ENCODE data around the gene SUN2.
"Not testable (repeated sequence)": the region's sequence is repeated elsewhere in the genome, so short reads cannot be mapped to it uniquely, and the experiment has no call there.

SUN2 gene, protein sequence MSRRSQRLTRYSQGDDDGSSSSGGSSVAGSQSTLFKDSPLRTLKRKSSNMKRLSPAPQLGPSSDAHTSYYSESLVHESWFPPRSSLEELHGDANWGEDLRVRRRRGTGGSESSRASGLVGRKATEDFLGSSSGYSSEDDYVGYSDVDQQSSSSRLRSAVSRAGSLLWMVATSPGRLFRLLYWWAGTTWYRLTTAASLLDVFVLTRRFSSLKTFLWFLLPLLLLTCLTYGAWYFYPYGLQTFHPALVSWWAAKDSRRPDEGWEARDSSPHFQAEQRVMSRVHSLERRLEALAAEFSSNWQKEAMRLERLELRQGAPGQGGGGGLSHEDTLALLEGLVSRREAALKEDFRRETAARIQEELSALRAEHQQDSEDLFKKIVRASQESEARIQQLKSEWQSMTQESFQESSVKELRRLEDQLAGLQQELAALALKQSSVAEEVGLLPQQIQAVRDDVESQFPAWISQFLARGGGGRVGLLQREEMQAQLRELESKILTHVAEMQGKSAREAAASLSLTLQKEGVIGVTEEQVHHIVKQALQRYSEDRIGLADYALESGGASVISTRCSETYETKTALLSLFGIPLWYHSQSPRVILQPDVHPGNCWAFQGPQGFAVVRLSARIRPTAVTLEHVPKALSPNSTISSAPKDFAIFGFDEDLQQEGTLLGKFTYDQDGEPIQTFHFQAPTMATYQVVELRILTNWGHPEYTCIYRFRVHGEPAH

DNA sequence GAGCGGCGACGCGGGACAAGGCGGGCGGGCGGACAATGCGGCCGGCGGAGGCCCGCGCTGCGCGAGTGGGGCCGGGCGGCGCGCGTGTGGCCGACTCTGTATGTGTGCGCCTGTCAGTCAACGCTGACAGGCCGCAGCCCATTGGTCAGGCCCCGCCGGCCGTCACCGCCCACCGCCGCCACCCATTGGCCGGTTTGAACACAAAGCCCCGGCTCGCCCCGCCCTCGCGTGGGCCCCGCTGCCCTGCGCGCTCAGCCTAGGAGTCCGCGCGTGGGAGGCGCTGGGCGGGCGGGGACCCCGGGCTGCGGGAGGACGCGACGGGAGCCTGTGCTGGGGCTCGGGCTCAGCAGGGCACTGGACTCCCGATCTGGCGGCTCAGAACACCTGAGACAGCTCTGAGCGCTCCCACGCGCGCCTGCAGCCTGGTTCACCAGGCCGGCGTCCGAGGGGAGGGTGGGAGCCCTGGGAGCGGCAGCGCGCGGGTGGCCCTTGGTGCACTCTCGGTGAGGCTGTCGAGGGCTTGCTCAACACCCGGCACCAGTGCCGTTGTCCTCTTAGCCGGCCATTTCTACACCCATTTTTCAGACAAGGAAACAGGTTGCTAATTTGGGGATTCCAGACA is at the start of gene SUN2:
Gene SUN2 (minus strand): TSS at position 88 of the 622 bp plus-strand sequence. CDS start 3,370 bp downstream, outside the sequence.
- peak; percentile 89 for DNase-seq (ENCODE audit: low read depth)

DNA sequence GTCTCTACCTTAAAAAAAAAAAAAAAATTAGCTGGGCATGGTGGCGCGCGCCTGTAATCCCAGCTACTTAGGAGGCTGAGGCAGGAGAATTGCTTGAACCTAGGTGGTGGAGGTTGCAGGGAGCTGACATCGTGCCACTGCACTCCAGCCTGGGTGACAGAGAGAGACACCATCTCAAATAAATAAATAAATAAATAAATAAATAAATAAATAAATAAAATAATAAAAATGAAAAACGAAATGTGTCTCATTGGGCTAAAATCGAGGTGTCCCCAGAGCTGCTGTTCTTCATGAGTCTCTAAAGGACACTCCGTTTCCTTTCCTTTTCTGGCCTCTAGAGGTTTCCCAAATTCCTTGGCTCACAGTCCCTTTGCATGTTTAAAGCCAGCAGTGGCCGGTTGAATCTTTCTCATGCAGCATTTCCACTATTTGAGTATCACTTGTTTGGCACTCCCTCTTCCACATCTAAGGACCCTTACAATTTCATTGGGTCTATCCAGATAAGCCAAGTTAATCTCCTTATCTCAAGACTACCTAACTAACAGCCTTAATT is 49.3 kb upstream of the SUN2 start:
- DNase-seq (ENCODE audit: low read depth) = not testable (repeated sequence)

DNA sequence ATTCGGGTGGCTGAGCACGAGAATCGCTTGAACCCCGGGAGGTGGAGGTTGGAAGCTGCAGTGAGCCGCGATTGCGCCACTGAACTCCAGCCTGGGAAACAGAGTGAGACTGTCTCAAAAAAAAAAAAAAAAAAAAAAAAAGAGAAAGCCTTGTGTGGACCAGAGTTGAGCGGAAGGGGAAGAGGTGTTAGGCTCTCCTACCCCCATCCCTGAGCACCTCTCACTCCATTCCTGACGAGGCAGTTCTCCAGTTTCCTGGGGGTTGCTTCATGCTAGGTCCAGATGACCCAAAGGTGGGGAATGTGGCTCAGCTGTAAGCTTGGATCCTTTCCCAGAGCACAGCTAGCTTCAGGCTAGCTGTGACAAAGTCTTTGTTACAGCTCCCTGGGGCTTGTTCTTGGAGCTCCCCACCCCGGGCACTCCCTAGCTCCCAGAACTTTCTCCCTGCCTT is 46.9 kb upstream of the SUN2 start:
- DNase-seq (ENCODE audit: low read depth) = no peak

DNA sequence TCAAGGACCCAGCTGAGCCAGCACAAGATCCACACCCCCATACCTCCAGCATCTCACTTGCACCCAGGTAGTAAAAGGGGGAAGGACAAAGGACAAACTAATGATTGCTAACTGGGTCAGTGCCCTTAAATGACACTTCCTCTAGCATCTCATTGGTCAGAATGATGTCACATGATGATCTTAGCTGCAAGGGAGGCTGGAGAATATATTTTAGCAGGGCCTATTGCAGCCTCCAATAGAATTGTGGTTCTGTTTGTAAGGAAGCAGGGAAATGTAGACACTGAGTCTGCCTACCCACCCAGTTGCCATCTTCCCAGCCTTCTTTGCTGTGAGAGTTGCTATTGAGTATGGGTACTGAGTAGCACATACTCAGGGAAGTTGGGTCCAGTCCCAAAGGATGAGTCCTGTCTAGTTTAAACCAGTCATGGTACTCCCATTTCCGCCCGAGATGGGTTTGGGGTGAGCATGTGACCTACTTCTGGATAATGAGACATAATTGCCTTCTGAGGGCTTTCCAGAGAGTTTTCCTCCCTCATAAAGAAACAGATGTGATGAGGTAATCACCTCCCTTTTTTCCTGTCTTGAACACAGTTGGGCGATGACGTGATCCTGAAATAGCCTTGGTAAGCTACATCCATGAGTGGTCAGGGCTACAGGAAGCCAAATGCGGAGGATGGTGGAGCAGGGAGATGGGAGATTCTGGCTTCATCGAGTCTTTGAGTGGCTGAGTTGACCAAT is 43.6 kb upstream of the SUN2 start:
- no peak for DNase-seq (ENCODE audit: low read depth)

DNA sequence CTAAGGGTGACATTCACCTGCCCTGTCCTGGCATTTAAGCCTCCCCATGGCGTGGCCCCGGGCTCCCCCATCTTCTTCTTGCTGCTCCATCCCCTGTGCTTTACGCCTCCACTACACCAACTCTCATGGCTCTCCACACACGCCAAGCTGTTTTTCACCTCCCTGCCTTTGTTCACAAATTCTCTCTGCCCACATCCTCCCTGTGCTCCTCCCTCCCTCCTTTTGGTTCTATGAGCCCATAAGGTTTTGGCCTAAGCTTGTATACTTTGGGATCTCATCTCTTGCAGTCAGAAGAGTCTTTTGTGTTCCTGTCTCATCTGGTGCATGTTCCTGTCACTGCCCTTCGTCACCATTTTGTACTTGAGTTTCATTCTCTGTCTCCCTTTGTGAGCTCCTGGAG is 42.7 kb upstream of the SUN2 start:
- no peak for DNase-seq (ENCODE audit: low read depth)

DNA sequence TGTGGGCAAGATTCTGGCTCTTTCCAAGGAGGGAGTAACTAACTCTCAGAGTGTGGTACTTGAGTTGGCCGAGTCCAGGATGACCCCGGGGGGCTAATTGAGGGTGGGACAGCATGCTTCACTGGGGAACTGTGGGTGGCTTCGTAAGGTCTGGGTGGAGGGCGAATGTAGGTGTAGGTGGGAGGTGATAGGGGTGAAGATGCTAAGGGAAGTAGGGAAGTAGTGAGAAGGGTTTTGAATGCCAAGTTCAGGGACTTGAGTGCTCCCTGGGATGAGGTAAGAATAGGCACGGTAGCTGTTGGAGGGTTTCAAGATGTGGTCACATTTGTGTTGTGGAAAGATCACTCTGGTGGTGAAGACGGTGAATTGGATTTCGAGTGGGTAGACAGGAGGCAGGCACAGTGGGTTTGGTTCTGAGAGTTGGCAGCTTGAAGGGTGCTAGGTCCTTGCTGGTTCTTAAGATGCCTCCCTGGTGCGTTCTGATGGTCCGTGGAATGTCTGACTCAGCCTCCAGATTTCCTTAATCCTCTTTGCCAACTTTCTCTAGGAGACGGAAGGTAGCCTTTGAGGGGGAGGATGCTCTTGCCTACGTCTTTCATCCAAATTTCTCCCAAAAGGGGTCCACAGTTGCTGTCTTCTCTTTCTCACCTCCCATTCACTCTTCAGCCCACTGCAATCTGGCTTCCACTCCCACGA is 40.6 kb upstream of the SUN2 start:
- no peak for DNase-seq (ENCODE audit: low read depth)

DNA sequence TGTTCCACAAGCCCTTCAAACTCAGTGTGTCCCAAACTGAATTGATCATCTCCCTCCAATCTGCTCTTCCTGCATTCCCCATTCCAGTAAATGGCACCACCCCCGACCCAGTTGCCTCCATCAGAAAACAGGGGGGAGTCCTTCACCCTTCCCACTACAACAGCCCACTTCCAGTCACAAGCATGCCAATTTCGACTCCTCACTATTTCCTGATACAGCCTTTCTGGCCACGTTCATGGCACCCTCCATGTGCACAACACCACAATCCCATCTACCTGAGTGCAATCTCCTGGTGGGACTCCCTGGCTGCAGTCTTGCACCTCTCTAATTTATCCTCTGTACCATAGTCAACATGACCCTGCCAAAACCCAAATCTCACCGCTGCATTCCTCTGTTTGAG is 39.8 kb upstream of the SUN2 start:
- DNase-seq (ENCODE audit: low read depth) = no peak

DNA sequence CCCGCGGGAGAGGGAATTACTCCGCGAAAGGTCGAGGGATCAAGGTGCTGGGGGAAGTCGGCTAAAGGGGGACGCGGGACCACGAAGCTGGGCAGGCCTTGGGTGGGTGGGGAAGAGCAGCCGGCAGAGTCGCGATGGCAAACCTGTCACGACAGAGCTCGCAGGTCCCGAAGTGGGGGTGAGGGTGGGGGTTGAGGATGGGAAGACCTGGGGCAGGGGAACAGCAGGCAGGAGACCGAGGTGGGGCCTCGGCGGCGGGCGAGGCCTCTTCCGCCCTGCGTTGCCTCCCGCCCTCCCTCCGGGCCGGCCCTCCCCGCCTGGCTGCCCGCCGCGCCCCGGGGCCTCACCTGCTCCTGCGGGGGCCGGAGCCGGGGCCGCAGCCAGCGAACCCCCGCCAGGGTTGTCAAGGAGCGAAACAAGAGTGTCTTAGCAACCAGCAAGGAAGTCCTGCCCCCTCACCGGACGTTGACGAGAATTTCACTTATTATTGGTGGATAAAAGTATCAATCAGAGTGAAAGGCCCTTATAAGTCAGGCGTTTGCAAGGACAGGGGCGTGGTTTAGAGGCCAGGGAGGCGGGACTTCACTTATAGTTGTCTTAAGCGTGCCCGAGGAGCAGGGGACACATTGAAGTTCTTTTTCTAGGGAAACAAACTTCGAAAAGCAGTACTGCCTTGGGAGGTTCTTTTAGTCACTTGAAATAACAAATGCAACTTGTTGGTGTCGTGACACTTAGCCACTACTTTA is 38.1 kb upstream of the SUN2 start, which contains the start of gene DNAL4:
Gene DNAL4 (minus strand): TSS at position 423 of the 746 bp plus-strand sequence. CDS start 11,412 bp downstream, outside the sequence.
- DNase-seq (ENCODE audit: low read depth) = peak; percentile 84

DNA sequence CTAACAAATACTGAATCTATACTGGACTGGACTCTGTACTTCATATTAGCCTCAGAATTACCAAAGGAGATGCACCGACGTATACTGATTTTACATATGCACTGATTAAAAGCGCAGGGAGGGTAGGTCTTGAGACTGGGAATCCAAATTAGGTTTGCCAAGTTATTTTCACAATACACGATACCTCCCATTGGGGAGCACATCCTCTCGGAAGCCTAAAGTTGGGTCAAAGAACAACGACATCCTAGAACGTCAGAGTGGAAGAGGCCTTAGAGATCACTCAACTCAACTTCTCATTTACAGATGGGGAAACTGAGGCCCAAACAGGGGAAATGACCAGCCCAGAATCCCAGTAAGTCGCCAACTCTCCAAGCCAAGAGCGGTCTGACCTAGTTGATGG is 37.5 kb upstream of the SUN2 start:
- no peak for DNase-seq (ENCODE audit: low read depth)

DNA sequence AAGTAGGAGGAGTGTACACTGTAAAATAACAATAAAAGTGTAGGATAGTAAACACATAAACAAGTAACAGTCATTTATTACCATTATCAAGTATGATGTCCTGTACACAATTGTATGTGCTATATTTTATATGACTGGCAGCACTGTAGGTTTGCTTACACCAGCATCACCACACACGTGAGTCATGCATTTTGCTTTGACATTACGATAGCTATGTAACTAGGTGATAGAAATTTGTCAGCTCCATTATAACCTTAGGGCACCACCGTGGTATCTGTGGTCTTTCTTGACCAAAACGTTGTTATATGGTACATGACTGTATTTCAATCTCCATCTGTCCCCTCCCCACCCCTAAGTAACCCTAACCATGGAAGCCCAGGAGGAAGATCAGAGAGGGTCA is 37.0 kb upstream of the SUN2 start:
- DNase-seq (ENCODE audit: low read depth) = no peak

DNA sequence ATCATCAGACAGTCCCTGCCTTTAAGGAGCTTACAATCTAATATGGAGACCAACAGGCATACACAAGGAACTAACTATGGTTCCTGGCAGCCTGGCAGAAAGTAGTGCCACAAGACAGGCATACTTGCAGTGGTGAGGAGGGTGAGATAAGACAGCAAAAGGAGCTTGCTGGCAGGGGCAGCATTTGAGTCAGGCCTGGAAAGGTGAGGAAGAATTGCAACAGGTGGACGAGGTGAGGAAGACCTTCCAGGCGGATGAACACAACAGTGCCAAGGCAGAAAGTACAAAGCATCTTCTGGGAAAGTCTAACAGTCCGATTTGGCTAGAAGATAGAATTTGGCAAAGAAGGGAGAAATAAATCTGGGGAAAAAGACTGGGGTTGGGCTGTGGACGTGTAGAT is 33.8 kb upstream of the SUN2 start:
- no peak for DNase-seq (ENCODE audit: low read depth)

DNA sequence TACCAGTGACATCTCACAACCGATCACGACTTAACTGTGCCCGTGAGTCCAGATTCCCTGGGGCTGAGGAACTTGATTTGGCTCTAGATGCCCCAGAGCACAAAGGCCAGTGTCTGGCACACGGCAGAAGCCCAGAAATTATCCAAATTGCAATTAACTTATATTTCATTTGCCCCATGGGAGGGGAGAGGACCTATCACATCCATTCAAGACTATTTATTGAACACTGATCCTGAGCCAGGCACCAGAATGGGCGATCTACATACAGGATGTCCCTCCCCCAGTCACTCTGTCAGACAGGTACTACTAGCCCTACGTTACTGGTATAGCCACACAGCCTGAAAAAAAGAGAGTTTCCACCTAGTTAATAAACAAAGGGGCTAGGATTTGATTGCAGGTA is 33.0 kb upstream of the SUN2 start:
- no peak for DNase-seq (ENCODE audit: low read depth)

DNA sequence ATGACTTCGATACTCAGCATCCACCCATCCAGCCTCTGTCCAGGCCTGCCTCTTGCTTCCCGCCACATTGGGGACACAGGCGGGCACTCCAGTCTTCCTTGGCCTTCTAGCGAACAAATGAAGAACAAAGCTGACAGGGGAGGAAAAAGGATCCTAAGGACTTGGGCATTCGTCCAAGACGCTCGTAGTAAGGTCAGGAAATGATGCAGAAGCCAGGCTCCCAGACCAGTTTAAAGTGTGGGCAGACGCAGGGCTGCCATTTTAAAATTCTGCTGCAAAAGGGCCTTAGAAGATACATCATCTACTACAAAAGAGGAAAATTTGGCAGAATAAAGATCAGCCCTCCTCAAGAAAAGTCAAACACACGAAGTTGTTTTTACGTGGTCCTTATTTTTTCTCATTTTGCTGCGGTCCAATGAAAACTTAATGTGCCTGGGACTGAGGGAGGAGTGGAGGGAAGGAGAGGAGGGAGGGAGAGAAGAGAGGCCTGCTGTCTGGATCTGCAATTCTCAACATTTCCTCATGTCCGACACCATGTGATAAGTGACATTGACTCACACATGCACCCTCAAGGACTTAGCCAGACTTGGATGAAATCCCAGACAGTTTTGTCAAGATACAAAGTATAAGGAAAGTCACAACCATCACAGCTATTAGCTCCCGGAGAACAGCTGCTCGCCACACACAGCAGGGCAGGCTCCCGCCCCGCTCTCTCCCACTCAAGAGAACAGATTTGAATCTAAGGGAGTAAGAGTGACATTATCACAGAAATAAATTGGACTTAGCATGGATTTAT is 32.4 kb upstream of the SUN2 start:
- DNase-seq (ENCODE audit: low read depth) = no peak

DNA sequence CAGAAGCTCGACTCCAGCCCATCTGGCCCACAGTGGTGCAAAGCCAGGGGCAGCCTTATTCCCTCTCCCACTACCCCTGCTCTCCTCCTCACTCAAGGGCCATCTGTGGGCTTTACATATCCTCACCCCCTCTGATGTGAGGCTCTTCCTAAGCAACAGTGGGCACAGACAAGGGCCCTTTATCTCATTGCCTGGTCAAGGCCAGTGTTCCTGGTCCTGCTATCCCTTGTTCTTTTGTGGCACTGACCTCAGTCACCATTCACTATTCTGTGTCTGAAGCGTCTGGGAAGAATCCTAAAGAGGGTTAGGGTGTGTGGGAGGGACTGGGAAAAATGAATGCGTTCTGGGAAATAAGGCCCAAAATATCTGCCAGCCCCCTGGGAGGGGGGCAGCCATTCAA is 30.8 kb upstream of the SUN2 start:
- DNase-seq (ENCODE audit: low read depth) = no peak

DNA sequence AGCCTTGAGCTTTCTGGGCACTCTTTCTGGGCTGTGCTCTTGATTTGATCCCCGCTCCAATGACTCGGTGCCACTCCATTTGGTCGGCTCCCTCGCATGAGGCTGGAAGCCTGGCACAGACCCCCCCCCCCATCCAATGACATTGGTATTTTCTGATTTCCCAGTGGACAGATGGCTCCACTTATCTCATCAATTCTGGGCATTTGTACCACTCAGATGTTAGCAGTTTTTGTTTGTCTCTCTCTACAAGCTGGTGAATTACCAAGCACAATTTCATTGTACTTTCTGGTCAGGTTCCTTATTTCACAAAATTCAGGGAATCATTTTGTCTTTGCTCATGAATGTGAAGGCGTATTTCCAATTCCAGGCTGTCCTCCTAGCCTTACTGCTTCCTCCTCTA is 29.1 kb upstream of the SUN2 start:
- DNase-seq (ENCODE audit: low read depth) = no peak

DNA sequence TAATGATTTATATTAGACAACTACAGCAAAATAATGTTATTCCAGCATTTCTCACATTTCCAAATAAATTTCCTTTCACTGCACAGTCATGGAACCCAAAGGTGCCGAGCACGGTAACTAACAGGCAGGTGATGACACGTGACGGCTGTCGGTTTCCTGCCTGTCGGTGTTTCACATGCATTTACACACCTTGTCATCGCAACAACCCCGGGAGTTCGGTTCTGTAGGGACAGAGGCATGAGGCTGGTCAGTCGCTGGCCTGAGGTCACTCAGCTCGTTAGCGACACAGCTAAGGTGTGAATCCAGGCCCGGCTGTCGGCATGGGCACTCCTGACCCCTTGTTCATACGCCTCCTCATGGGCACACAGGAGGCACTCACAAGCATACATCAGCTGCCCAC is 28.2 kb upstream of the SUN2 start:
- DNase-seq (ENCODE audit: low read depth) = no peak

DNA sequence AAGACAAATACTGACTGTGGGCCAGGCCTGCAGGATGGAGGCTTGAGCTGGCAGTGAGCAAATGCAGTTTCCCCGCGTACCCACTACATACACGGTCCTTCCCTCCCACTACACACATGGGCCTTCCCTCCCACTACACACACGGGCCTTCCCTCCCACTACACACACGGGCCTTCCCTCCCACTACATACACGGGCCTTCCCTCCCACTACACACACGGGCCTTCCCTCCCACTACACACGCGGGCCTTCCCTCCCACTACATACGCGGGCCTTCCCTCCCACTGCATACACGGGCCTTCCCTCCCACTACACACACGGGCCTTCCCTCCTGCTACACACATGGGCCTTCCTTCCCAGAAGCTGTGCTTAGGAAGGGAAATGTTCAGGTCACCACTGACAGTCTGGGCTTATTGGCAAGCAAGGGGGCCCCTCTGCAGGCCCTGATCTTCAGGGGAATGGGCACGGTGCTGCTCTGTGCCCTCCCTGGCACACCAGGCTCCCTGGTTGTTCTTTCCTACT is 27.4 kb upstream of the SUN2 start:
- no peak for DNase-seq (ENCODE audit: low read depth)

DNA sequence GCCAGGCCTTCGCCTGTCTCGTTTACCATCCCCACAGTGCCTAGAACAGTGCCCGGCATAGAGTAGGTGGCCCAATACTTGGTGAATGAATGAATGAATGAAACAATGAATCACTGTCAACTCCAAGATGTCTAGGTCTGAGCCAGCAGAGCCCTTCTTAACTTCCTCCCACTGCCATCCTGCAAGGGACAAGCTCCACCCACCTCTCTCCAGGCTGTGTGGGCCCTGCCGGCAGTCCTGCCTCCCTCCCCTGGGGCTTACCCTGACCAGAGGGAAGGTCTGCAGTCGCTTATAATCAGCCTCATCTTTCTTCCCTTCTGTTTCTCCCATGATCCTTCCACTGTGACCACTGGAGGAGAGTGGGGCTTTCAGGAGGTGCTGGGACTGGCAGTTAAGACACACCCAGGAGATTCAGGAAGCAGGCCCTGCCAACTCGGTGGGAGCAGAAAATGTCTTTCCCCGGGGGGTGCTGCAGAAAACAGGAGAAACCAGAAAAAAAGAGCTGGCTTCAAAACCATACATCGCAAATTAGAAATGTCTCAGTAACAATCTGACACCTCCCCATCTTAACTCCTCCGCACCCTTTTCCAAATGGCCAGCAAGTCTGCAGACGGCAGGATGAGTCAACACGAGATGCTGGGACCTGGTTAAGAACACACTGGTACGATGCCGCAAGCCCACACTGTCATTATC is 26.8 kb upstream of the SUN2 start:
- no peak for DNase-seq (ENCODE audit: low read depth)

DNA sequence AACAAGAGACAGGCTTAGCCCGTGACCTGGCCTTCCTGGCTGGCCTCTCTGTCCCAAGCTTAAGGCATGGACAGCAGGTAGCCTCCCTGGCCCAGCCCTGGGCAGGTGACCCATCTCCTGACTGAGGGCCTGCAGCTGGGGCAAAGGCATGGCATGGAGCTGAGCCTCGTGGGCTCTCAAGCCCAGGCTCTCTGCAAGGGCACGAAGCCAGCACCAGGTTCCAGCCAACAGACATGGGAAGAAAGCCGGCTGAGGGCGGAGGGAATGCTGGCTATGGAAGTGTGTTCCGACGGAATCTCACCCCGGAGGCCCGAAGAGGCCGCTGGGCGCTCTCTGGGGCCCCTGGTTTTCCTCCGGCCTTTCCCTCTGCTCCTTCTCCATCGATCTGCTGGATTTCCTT is 25.2 kb upstream of the SUN2 start:
- no peak for DNase-seq (ENCODE audit: low read depth)
